ENCODE results near the gene KLHL29.

Gene KLHL29

DNA sequence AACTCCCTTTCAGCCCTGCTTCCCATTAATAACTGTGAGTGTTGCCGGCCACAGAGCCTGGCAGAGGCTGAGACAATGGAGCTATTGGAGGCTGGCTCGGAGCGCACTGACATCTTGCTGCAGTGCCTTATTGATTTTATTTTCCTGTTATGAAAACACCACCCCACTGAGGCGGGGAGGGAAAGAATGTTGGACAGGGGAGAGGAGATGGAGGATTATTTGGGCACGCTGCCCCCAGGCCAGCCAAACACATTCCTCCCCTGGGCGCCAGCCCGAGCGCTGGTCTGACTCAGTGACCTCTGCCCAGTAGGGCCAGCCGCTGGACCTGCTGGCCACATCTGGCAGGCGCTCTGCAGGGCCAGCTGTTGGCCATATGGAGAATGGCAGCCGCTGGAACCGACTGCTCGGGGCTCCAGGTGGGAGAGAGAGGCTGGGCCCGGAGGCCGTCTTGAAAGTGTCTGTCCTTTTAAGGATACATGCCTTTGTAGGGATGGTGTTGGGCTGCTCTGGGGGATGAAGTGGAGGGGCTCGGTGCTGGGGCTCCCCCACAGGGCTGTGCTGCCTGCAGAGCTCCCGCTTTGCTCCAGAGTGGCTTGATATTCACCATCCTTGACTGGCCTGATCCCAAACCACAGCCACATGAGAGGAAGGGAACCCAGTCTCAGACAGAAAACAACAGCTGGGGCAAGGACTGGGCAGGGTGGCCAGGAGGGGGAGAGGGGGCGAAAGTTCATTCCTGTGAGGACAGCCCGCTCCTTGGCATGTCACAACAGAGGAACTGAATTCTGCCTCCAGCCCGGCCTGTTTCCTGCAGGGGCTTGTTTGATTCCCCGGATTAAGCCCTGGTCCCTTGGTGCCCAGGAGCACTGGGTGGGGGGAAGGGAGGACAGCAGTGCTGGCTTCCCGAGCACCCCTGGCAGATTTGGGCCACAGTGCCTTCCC is 179.0 kb downstream of the KLHL29 start:
- TF ChIP-seq CEBPB (IDR thresholded peaks at IDR 0.05) = no peak
- no peak for TF ChIP-seq EP300 (IDR thresholded peaks at IDR 0.05; ENCODE audit: borderline replicate concordance)
- TF ChIP-seq, protein P1, sequence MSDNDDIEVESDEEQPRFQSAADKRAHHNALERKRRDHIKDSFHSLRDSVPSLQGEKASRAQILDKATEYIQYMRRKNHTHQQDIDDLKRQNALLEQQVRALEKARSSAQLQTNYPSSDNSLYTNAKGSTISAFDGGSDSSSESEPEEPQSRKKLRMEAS (IDR thresholded peaks at IDR 0.05) = no peak
- no peak for TF ChIP-seq CREB1 (IDR thresholded peaks at IDR 0.05; ENCODE audit: low read depth)
- TF ChIP-seq, protein P2, sequence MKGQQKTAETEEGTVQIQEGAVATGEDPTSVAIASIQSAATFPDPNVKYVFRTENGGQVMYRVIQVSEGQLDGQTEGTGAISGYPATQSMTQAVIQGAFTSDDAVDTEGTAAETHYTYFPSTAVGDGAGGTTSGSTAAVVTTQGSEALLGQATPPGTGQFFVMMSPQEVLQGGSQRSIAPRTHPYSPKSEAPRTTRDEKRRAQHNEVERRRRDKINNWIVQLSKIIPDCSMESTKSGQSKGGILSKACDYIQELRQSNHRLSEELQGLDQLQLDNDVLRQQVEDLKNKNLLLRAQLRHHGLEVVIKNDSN (IDR thresholded peaks at IDR 0.05) = no peak

DNA sequence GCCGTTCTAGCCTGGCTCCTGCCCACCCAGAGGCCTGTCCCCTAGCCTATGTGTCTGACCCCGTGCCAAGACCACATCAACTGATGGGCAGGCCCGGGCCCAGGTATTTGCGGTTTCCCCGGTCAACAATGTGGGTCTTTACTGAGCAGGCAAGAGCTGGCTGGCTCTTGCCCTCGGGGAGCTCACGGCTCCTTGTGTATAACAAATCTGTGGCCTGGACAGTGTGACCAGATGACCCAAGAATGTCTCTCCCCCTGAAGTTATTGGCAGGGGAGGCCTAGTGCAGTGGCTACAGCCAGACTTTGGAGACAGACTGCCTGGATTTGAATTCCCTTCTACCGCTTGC is 179.6 kb downstream of the KLHL29 start:
- TF ChIP-seq, protein P3, sequence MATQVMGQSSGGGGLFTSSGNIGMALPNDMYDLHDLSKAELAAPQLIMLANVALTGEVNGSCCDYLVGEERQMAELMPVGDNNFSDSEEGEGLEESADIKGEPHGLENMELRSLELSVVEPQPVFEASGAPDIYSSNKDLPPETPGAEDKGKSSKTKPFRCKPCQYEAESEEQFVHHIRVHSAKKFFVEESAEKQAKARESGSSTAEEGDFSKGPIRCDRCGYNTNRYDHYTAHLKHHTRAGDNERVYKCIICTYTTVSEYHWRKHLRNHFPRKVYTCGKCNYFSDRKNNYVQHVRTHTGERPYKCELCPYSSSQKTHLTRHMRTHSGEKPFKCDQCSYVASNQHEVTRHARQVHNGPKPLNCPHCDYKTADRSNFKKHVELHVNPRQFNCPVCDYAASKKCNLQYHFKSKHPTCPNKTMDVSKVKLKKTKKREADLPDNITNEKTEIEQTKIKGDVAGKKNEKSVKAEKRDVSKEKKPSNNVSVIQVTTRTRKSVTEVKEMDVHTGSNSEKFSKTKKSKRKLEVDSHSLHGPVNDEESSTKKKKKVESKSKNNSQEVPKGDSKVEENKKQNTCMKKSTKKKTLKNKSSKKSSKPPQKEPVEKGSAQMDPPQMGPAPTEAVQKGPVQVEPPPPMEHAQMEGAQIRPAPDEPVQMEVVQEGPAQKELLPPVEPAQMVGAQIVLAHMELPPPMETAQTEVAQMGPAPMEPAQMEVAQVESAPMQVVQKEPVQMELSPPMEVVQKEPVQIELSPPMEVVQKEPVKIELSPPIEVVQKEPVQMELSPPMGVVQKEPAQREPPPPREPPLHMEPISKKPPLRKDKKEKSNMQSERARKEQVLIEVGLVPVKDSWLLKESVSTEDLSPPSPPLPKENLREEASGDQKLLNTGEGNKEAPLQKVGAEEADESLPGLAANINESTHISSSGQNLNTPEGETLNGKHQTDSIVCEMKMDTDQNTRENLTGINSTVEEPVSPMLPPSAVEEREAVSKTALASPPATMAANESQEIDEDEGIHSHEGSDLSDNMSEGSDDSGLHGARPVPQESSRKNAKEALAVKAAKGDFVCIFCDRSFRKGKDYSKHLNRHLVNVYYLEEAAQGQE (IDR thresholded peaks at IDR 0.05; ENCODE audit: low read depth) = no peak
- TF ChIP-seq NFIC (IDR thresholded peaks at IDR 0.05) (no peak), ZBTB7A (IDR thresholded peaks at IDR 0.05; ENCODE audit: low read depth) (no peak), TAF1 (IDR thresholded peaks at IDR 0.05; ENCODE audit: low read depth) (no peak), YY1 (IDR thresholded peaks at IDR 0.05; ENCODE audit: low read depth) (no peak), CREB1 (IDR thresholded peaks at IDR 0.05; ENCODE audit: low read depth) (no peak), EP300 (IDR thresholded peaks at IDR 0.05; ENCODE audit: borderline replicate concordance) (no peak), FOXM1 (IDR thresholded peaks at IDR 0.05; ENCODE audit: borderline replicate concordance, low read depth) (no peak)
- TF ChIP-seq, protein P1 (IDR thresholded peaks at IDR 0.05) = no peak
- TF ChIP-seq, protein P2 (IDR thresholded peaks at IDR 0.05) = no peak

DNA sequence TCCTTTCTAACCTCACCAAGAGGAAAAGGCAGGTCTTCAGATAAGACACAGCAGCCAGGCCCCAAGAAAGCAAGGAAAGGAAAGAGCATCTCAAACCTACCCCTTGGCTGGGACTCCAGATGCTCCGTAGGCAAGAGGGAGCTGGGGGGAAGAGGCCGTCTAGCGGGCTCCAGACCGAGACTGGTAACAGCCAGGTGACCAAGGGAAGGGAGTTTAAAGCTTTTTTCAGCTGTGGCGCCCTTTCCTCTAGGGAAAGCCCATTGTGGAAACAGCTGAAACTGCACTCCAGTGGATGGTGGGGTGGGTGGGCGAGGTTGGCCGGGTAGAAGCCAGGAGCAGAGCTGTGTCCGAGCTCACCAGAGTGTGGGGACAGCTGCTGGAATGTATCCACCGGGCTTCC is 180.4 kb downstream of the KLHL29 start:
- TF ChIP-seq CEBPB (IDR thresholded peaks at IDR 0.05) (no peak), TEAD4 (IDR thresholded peaks at IDR 0.05) (no peak), RAD21 (IDR thresholded peaks at IDR 0.05; ENCODE audit: low read depth) (no peak), EP300 (IDR thresholded peaks at IDR 0.05; ENCODE audit: borderline replicate concordance) (no peak), ZBTB7A (IDR thresholded peaks at IDR 0.05; ENCODE audit: low read depth) (no peak), EGR1 (IDR thresholded peaks at IDR 0.05) (no peak), TCF12 (IDR thresholded peaks at IDR 0.05; ENCODE audit: low read depth) (no peak), NFIC (IDR thresholded peaks at IDR 0.05) (no peak)
- TF ChIP-seq, protein P3 (IDR thresholded peaks at IDR 0.05; ENCODE audit: low read depth) = no peak

DNA sequence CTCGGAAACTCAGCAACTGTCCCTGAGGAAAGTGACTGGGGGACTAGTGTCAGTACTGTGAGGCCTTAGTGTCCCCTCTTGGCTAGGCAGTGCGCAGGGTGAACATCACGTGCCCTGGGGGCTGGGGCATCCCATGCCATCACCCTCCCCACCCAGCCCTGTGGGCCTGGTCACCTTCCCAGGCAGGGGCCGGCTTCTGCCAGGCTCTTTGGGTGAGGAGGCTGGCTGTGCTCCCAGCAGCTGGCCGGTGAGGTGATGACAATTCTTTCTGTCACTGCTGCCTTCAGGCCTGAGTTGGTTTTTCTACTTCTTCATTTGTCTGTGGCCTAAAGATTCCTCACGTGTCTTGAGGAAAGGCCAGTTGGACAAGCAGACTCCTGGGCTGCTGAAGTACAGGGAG is 180.8 kb downstream of the KLHL29 start:
- TF ChIP-seq RAD21 (IDR thresholded peaks at IDR 0.05; ENCODE audit: low read depth) = no peak

DNA sequence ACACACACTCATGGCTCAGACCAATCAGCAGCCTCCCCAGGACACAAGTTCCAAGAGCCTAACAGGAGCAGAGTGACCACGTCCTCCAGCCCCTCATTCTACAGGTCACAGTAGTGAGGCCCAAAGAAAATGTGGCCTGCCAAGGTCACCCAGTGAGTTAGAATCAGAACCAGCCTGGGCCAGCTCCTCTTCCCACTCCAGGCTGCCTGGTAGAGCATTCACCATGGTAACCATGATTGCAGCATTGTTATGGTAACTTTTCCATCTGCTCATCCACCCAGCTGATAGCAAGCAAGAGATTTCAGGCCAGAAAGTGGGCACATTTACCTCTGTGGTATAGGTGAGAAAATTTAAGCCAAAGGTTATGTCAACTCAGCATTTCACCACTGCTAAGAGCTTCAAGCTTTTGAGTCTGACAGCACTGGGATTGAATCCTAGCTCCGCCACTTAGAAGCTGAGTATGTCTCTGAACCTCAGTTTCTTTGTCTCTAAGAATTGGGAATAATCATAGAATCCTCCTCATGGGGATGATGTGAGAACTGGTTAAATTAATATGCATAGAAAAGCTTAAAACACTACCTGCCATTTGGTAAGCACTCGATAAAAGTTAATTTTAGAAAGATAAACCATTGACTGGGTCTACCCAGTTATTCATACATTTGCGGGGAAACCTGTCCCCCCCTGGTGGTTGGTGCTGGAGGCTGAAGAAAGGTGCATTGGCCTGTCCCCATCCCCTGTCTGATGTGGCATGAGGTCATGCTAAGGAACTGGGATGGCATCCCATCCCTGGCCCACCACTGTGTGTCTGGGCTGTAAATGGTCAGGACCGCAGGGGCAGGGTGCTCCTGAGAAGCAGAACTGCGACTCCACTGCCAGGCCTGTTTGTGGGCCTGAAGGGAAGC is 181.5 kb downstream of the KLHL29 start:
- TF ChIP-seq FOXM1 (IDR thresholded peaks at IDR 0.05; ENCODE audit: borderline replicate concordance, low read depth) = no peak
- peak; percentile 47 for TF ChIP-seq RAD21 (IDR thresholded peaks at IDR 0.05; ENCODE audit: low read depth)

DNA sequence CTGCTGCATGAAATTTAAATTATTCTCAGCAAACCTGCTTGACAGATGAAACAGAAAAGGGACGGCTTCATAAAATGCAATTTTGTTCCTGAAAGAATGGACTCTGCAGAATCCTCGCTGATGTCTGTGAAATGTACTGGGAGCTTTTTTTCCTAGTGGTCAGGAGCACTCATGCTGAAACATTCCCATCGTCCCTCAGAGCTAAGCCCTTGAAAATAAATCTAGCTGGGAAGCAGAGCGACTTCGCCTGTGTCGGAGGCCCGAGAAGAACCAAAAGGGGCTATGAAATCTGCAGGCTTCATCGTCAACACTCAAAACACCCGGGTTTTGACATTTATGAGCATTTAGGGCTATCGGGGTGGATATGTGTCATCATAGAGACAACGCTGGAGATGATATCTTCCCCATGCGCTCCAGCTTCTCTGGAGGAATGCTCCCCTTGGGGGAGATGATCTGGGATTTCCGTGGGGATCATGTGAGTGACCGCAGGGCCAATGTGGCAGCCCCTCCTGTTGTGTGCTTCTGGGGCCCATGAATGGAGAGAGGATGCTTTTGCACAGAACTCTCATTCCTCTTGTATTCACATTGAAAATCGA is 182.3 kb downstream of the KLHL29 start:
- TF ChIP-seq YY1 (IDR thresholded peaks at IDR 0.05; ENCODE audit: low read depth) = no peak

All from Ishikawa (cell line).